SK-N-SH (cell line): Measurements from ENCODE around the gene KIAA1191. TPM values are rescaled to one million over a fixed set of nuclear protein-coding genes. Genes with fewer than 3 reads are reported as not detected.

Experiments used
- CTCF ChIA-PET: fragments of 300-600, 350-600 bp; formaldehyde crosslinking; extraction: SDS; loops from one replicate; lab custom pipeline; 2021; lab: Yijun Ruan, JAX
- POLR2A ChIA-PET: fragments of 350-600 bp; sonication (Branson Sonifier 250); formaldehyde crosslinking; extraction: SDS; loops from one replicate; lab custom pipeline; 2020; ENCODE audit warnings: antibody characterized with exemption, inconsistent platforms; lab: Yijun Ruan, JAX
- DNase-seq: peaks from one replicate; pipeline ENCODE4 v3.0.0; 2012
- H2AFZ ChIP-seq: fragments of 200-600 bp; sonication (generic); 2 replicates; pipeline ENCODE4 v1.8.1; 2016; ENCODE audit warnings: antibody characterized with exemption, mild to moderate bottlenecking, low read depth
- H3F3A ChIP-seq: fragments of 200-600 bp; sonication (generic); replicated peaks from 2 replicates; pipeline ENCODE3; 2016; ENCODE audit warnings: antibody characterized with exemption, mild to moderate bottlenecking; ENCODE audit not compliant: insufficient read depth
- H3K27ac ChIP-seq, 2 experiments: fragments of 200-500 bp in 1 of 2; fragments of 200-600 bp in 1 of 2; sonication (Bioruptor generic) in 1 of 2; sonication (generic), shearing (Covaris generic) in 1 of 2; 2 replicates each; pipeline versions ENCODE4 v1.5.1 to v1.6.1; 2014 to 2016; ENCODE audit warnings: low read depth in 2 of 2, inconsistent platforms in 1 of 2, low read length in 1 of 2, mild to moderate bottlenecking in 1 of 2, mixed read lengths in 1 of 2
- H3K27me3 ChIP-seq: fragments of 200-600 bp; sonication (generic), shearing (Covaris generic); 2 replicates; pipeline ENCODE4 v1.6.1; 2016; ENCODE audit warnings: mixed run types; ENCODE audit not compliant: insufficient read depth
- H3K36me3 ChIP-seq, 2 experiments: fragments of 200-500 bp in 1 of 2; fragments of 200-600 bp in 1 of 2; sonication (Bioruptor generic) in 1 of 2; sonication (generic) in 1 of 2; replicated peaks in 1 of 2; 2 replicates each; pipeline versions ENCODE3 to v1.5.1; 2014 to 2016; ENCODE audit warnings: low read length in 1 of 2, mild to moderate bottlenecking in 1 of 2; ENCODE audit not compliant: insufficient read depth in 2 of 2, control insufficient read depth in 1 of 2
- H3K4me1 ChIP-seq, 2 experiments: fragments of 200-500 bp in 1 of 2; fragments of 200-600 bp in 1 of 2; sonication (Bioruptor generic) in 1 of 2; sonication (generic), shearing (Covaris generic) in 1 of 2; 2 replicates each; pipeline versions ENCODE4 v1.5.1 to v1.6.1; 2014 to 2016; ENCODE audit warnings: low read depth in 1 of 2, low read length in 1 of 2, mixed run types in 1 of 2; ENCODE audit not compliant: insufficient read depth in 2 of 2, control insufficient read depth in 1 of 2
- H3K4me2 ChIP-seq: fragments of 200-600 bp; sonication (generic), shearing (Covaris generic); 2 replicates; pipeline ENCODE4 v1.6.1; 2017; ENCODE audit warnings: mixed run types
- H3K4me3 ChIP-seq, 2 experiments: fragments of 200-500 bp in 1 of 2; fragments of 200-600 bp in 1 of 2; sonication (Bioruptor generic) in 1 of 2; sonication (generic), shearing (Covaris generic) in 1 of 2; 2 replicates each; pipeline versions ENCODE4 v1.5.1 to v1.8.1; 2014 to 2016; ENCODE audit warnings: low read depth in 2 of 2, inconsistent platforms in 1 of 2, low read length in 1 of 2, mild to moderate bottlenecking in 1 of 2, mixed read lengths in 1 of 2, moderate library complexity in 1 of 2
- H3K79me2 ChIP-seq: fragments of 200-600 bp; sonication (generic); 2 replicates; pipeline ENCODE4 v1.8.1; 2017; ENCODE audit warnings: mild to moderate bottlenecking; ENCODE audit not compliant: insufficient read depth
- H3K9ac ChIP-seq: fragments of 200-600 bp; sonication (generic); 2 replicates; pipeline ENCODE4 v1.6.1; 2017; ENCODE audit warnings: mixed run types
- H3K9me2 ChIP-seq: fragments of 200-600 bp; sonication (generic); 2 replicates; pipeline ENCODE4 v1.6.1; 2017; ENCODE audit warnings: mixed run types
- H3K9me3 ChIP-seq: fragments of 200-600 bp; sonication (generic); 2 replicates; pipeline ENCODE4 v1.6.1; 2017; ENCODE audit warnings: mixed run types, mild to moderate bottlenecking, moderate library complexity
- H4K20me1 ChIP-seq: fragments of 200-600 bp; sonication (generic); 2 replicates; pipeline ENCODE4 v1.6.1; 2017; ENCODE audit warnings: mild to moderate bottlenecking, mixed run types; ENCODE audit not compliant: insufficient read depth
- CTCF ChIP-seq: fragments of 200-600 bp; sonication (generic); IDR thresholded peaks from 2 replicates; pipeline ENCODE4 v1.6.1; 2017; ENCODE audit warnings: antibody characterized with exemption, mild to moderate bottlenecking, moderate library complexity
- ELF1 ChIP-seq: IDR thresholded peaks from 2 replicates; pipeline ENCODE4 v1.4.0; 2012
- EP300 ChIP-seq, 2 experiments: IDR thresholded peaks; 2 replicates each; pipeline versions ENCODE4 v1.4.0 to v1.6.1; 2012; ENCODE audit warnings: borderline replicate concordance in 1 of 2, low read depth in 1 of 2, low read length in 1 of 2
- EZH2phosphoT487 ChIP-seq: fragments of 200-600 bp; sonication (generic); IDR thresholded peaks from 2 replicates; pipeline ENCODE4 v1.6.1; 2017; ENCODE audit warnings: low read depth, mixed run types, mild to moderate bottlenecking, antibody characterized with exemption, moderate library complexity, borderline replicate concordance
- FOSL2 ChIP-seq: IDR thresholded peaks from 2 replicates; pipeline ENCODE4 v1.4.0; 2012; ENCODE audit warnings: low read depth, mild to moderate bottlenecking, moderate library complexity, borderline replicate concordance
- FOXM1 ChIP-seq: IDR thresholded peaks from 2 replicates; pipeline ENCODE4 v1.4.0; 2012; ENCODE audit warnings: low read depth, mild to moderate bottlenecking
- GABPA ChIP-seq: IDR thresholded peaks from 2 replicates; pipeline ENCODE4 v1.4.0; 2012; ENCODE audit warnings: low read depth, mild to moderate bottlenecking
- IRF3 ChIP-seq: fragments of 150-350 bp; IDR thresholded peaks from 2 replicates; pipeline ENCODE4 v1.6.1; 2016; ENCODE audit warnings: mild to moderate bottlenecking, low read depth, low read length
- NFIC ChIP-seq: IDR thresholded peaks from 2 replicates; pipeline ENCODE4 v1.4.0; 2012; ENCODE audit warnings: borderline replicate concordance
- POLR2AphosphoS5 ChIP-seq: IDR thresholded peaks from 2 replicates; pipeline ENCODE4 v1.6.1; 2012; ENCODE audit warnings: low read depth, low read length
- RXRA ChIP-seq: IDR thresholded peaks from 2 replicates; pipeline ENCODE4 v1.4.0; 2012; ENCODE audit warnings: low read depth, mild to moderate bottlenecking, borderline replicate concordance
- SIN3A ChIP-seq: IDR thresholded peaks from 2 replicates; pipeline ENCODE4 v1.6.1; 2012; ENCODE audit warnings: low read depth, mild to moderate bottlenecking, low read length, moderate library complexity, borderline replicate concordance
- SMC3 ChIP-seq: IDR thresholded peaks from 2 replicates; pipeline ENCODE4 v1.6.1; 2012; ENCODE audit warnings: low read depth, low read length, improper control_type of control experiment
- TAF1 ChIP-seq: IDR thresholded peaks from 2 replicates; pipeline ENCODE4 v1.6.1; 2012; ENCODE audit warnings: low read depth, mild to moderate bottlenecking, low read length, moderate library complexity, borderline replicate concordance
- TCF12 ChIP-seq: IDR thresholded peaks from 2 replicates; pipeline ENCODE4 v1.4.0; 2012
- TEAD4 ChIP-seq: IDR thresholded peaks from 2 replicates; pipeline ENCODE4 v1.4.0; 2012; ENCODE audit warnings: mild to moderate bottlenecking, borderline replicate concordance; ENCODE audit not compliant: insufficient read depth
- polyA plus RNA-seq, 3 experiments: library from polyadenylated mRNA; depleted of rRNA; stranded (reverse); fragments of >200 nt; gene quantifications; 2 replicates each; pipeline ENCODE4 v1.2.3, GENCODE V29; 2012

Gene KIAA1191
- polyA plus RNA-seq, 1 of the 3 experiments (the other 2 are of a cell fraction): 100 TPM

- Histone ChIP-seq H3K4me3 (no peak overlapping the region), H3K27me3 (no peaks in the 10 kb centered on the region), H3K9me3 (no peaks in the 10 kb centered on the region), H3K9me2 (no peaks in the 10 kb centered on the region), H4K20me1 (no peaks in the 10 kb centered on the region), H3F3A (no peaks in the 10 kb centered on the region), H3K27ac (no peak overlapping the region), H3K79me2 (no peaks in the 10 kb centered on the region), H3K36me3 (peaks cover 6 to 20% of the 10 kb centered on the region in 2 experiments), H3K9ac (no peak overlapping the region), H2AFZ (no peak overlapping the region), H3K4me1 (no peaks in the 10 kb centered on the region), H3K4me2 (no peak overlapping the region)
- ChIA-PET POLR2A (no interaction called here), CTCF (interaction anchor here (0.6 kb wide), 1 partner anchor 745 kb away, joined by 3 read pairs; no protein-coding TSS in a partner anchor)
- DNase-seq: no peak
- TF ChIP-seq TEAD4 (no peak), FOXM1 (no peak), SIN3A (no peak), POLR2AphosphoS5 (no peak), IRF3 (no peak), NFIC (no peak), SMC3 (no peak), CTCF (no peak), ELF1 (no peak), FOSL2 (no peak), EP300 (IDR thresholded peaks at IDR 0.05; ENCODE audit: borderline replicate concordance in 1 of 2, low read depth in 1 of 2, low read length in 1 of 2) (no peak), GABPA (no peak), TCF12 (no peak), TAF1 (no peak), RXRA (no peak), EZH2phosphoT487 (no peak)
Measured at GRCh38 chr5:176334031-176334770, 27.4 kb downstream of the KIAA1191 start.
